A549 (cell line): ENCODE data around the gene TRAF1. TPM values are rescaled to one million over a fixed set of nuclear protein-coding genes. Genes with fewer than 3 reads are reported as not detected.

Experiments
- ATAC-seq, 2 experiments: fragments of 200-7000 bp in 1 of 2; fragments of >200 bp in 1 of 2; cut with Nextera tagmentation in 1 of 2; cut with Tn5 transposase in 1 of 2; 3 replicates each; pipeline versions ENCODE4 v1.8.0 to v1.9.1; 2018 to 2020; ENCODE audit warnings: mild to moderate bottlenecking in 1 of 2, moderate library complexity in 1 of 2
- CTCF ChIA-PET: fragments of 300-600 bp; sonication (Branson Sonifier 250); formaldehyde crosslinking; extraction: SDS; loops from one replicate; lab custom pipeline; 2021; ENCODE audit warnings: antibody characterized with exemption, inconsistent platforms; lab: Yijun Ruan, JAX
- POLR2A ChIA-PET: fragments of 350-600 bp; formaldehyde crosslinking; extraction: SDS; loops from one replicate; lab custom pipeline; 2021; ENCODE audit warnings: antibody characterized with exemption, inconsistent platforms; lab: Yijun Ruan, JAX
- DNase-seq, 2 experiments: peaks; one replicate each; pipeline versions ENCODE4 v3.0.0 to v3.0.0-alpha.2; 2011 to 2016; ENCODE audit warnings: low read depth in 1 of 2, low spot score in 1 of 2
- FAIRE-seq: peaks from 2 replicates; lab custom pipeline; 2011; peaks lifted over from hg19 to GRCh38; lab: Jason Lieb, UNC
- H3K27ac ChIP-seq, 2 experiments: fragments of >200 bp; sonication (Bioruptor Twin); formaldehyde crosslinking; 3 replicates each; pipeline ENCODE4 v1.5.1; 2016 to 2017
- H3K4me1 ChIP-seq: fragments of >200 bp; sonication (Bioruptor Twin); formaldehyde crosslinking; 3 replicates; pipeline ENCODE4 v1.6.1; 2016
- H3K4me2 ChIP-seq: fragments of >200 bp; sonication (Bioruptor Twin); formaldehyde crosslinking; 3 replicates; pipeline ENCODE4 v1.6.1; 2016
- H3K4me3 ChIP-seq: fragments of >200 bp; sonication (Bioruptor Twin); formaldehyde crosslinking; 3 replicates; pipeline ENCODE4 v1.5.1; 2016
- H3K9me3 ChIP-seq: fragments of >200 bp; sonication (Bioruptor Twin); formaldehyde crosslinking; 3 replicates; pipeline ENCODE4 v1.6.1; 2016
- BHLHE40 ChIP-seq: IDR thresholded peaks from 2 replicates; pipeline ENCODE4 v1.6.1; 2012; ENCODE audit warnings: low read depth, low read length, inconsistent platforms
- CHD4 ChIP-seq: fragments of 200-600 bp; sonication (generic); IDR thresholded peaks from 2 replicates; pipeline ENCODE4 v1.6.1; 2016; ENCODE audit warnings: antibody characterized with exemption, mild to moderate bottlenecking, borderline replicate concordance
- ELK1 ChIP-seq: fragments of 150-350 bp; IDR thresholded peaks from 2 replicates; pipeline ENCODE4 v1.6.1; 2014; ENCODE audit warnings: low read depth, mild to moderate bottlenecking, low read length
- EP300 ChIP-seq, 2 experiments: fragments of >200 bp; sonication (Bioruptor Twin); formaldehyde crosslinking; IDR thresholded peaks; 2 replicates in 1 of 2; 3 replicates in 1 of 2; pipeline ENCODE4 v1.6.1; 2016 to 2017
- FOSB ChIP-seq: fragments of 250-450 bp; sonication (Bioruptor Pico); IDR thresholded peaks from 2 replicates; pipeline ENCODE4 v1.5.0; 2020; ENCODE audit warnings: mild to moderate bottlenecking, moderate library complexity
- GATA3 ChIP-seq: IDR thresholded peaks from 2 replicates; pipeline ENCODE4 v1.6.1; 2012; ENCODE audit warnings: borderline replicate concordance
- JUNB ChIP-seq: fragments of >200 bp; sonication (Bioruptor Twin); formaldehyde crosslinking; IDR thresholded peaks from 2 replicates; pipeline ENCODE4 v1.6.1; 2016
- KDM1A ChIP-seq: fragments of 200-600 bp; sonication (generic); IDR thresholded peaks from 2 replicates; pipeline ENCODE4 v1.6.1; 2016; ENCODE audit warnings: low read depth, mild to moderate bottlenecking
- KDM5A ChIP-seq: fragments of 200-600 bp; sonication (generic); IDR thresholded peaks from 2 replicates; pipeline ENCODE4 v1.6.1; 2016; ENCODE audit warnings: antibody characterized with exemption, mild to moderate bottlenecking
- MAFK ChIP-seq: fragments of 450-650 bp; IDR thresholded peaks from 2 replicates; pipeline ENCODE4 v1.6.1; 2014; ENCODE audit not compliant: partially characterized antibody
- MYC ChIP-seq: IDR thresholded peaks from 2 replicates; pipeline ENCODE4 v1.6.1; 2012; ENCODE audit warnings: mild to moderate bottlenecking, inconsistent platforms, low read length, improper control_type of control experiment, borderline replicate concordance
- NFE2L2 ChIP-seq: fragments of 150-350 bp; conservative IDR thresholded peaks from 2 replicates; pipeline ENCODE4 v1.6.1; 2014; ENCODE audit warnings: low read length
- NPAS2 ChIP-seq: fragments of 250-450 bp; sonication (Bioruptor Pico); IDR thresholded peaks from 2 replicates; pipeline ENCODE4 v1.8.0; 2022; ENCODE audit warnings: mild to moderate bottlenecking, moderate library complexity, borderline replicate concordance
- NR3C1 ChIP-seq: fragments of >200 bp; sonication (Bioruptor Twin); formaldehyde crosslinking; IDR thresholded peaks from 3 replicates; pipeline ENCODE4 v1.6.1; 2017
- PHF8 ChIP-seq: fragments of 200-600 bp; sonication (generic); IDR thresholded peaks from 2 replicates; pipeline ENCODE4 v1.6.1; 2016; ENCODE audit warnings: low read depth, mild to moderate bottlenecking, antibody characterized with exemption, moderate library complexity, borderline replicate concordance
- POLR2A ChIP-seq: IDR thresholded peaks from 2 replicates; pipeline ENCODE4 v1.6.1; 2012; ENCODE audit warnings: mild to moderate bottlenecking, low read length
- POLR2AphosphoS2 ChIP-seq: conservative IDR thresholded peaks from 2 replicates; pipeline ENCODE4 v1.6.1; 2012; ENCODE audit warnings: low read length, improper control_type of control experiment, inconsistent platforms
- RAD21 ChIP-seq, 2 experiments: fragments of >200 bp in 1 of 2; sonication (Bioruptor Twin) in 1 of 2; formaldehyde crosslinking in 1 of 2; IDR thresholded peaks in 1 of 2; conservative IDR thresholded peaks in 1 of 2; 2 replicates in 1 of 2; 3 replicates in 1 of 2; pipeline ENCODE4 v1.6.1; 2012 to 2018; ENCODE audit warnings: inconsistent platforms in 1 of 2
- RCOR1 ChIP-seq: fragments of 150-350 bp; IDR thresholded peaks from 2 replicates; pipeline ENCODE4 v1.6.1; 2014; ENCODE audit warnings: antibody characterized with exemption, low read length, low read depth
- RNF2 ChIP-seq: fragments of 200-600 bp; sonication (generic); IDR thresholded peaks from 2 replicates; pipeline ENCODE4 v1.6.1; 2016; ENCODE audit warnings: low read depth, mild to moderate bottlenecking, antibody characterized with exemption, moderate library complexity, borderline replicate concordance
- TFCP2L1 ChIP-seq: fragments of 250-450 bp; sonication (Bioruptor Pico); IDR thresholded peaks from 2 replicates; pipeline ENCODE4 v1.5.0; 2021; ENCODE audit warnings: mild to moderate bottlenecking
- USF2 ChIP-seq: fragments of 450-650 bp; IDR thresholded peaks from 2 replicates; pipeline ENCODE4 v1.6.1; 2014; ENCODE audit warnings: antibody characterized with exemption
- ZC3H11A ChIP-seq: fragments of 450-650 bp; IDR thresholded peaks from 2 replicates; pipeline ENCODE4 v1.6.1; 2014; ENCODE audit warnings: antibody characterized with exemption, mild to moderate bottlenecking
- ZFP36 ChIP-seq: fragments of 450-650 bp; IDR thresholded peaks from 2 replicates; pipeline ENCODE4 v1.6.1; 2014; ENCODE audit warnings: borderline replicate concordance; ENCODE audit not compliant: partially characterized antibody
- ZSCAN20 ChIP-seq: fragments of 250-450 bp; sonication (Bioruptor Pico); IDR thresholded peaks from 2 replicates; pipeline ENCODE4 v1.8.0; 2022; ENCODE audit warnings: mild to moderate bottlenecking, moderate library complexity
- WGBS: methylation state at CpG from one replicate; pipeline ENCODE4 v1.1.6; 2017; ENCODE audit errors: missing lambda C conversion rate; 5-methylcytosine and 5-hydroxymethylcytosine counted together
- polyA plus RNA-seq, 4 experiments: library from polyadenylated mRNA; depleted of rRNA in 3 of 4; stranded (reverse); fragments of >200 nt; fragmentation: RNase III in 1 of 4; extraction: RNeasy Plus Mini Kit Qiagen cat#74134 plus additional on column Dnase treatment in 1 of 4; gene quantifications; 2 replicates in 3 of 4; 3 replicates in 1 of 4; pipeline ENCODE4 v1.2.3, GENCODE V29; 2011 to 2017

The TRAF1 gene
- polyA plus RNA-seq, 2 of the 4 experiments (the other 2 are of a cell fraction) = 2.0 to 3.4 TPM

- 81% methylated on average over 3 of the region's 3 CpGs for WGBS
- CTCF ChIA-PET = interaction anchor here (0.6 to 1.5 kb wide), 4 partner anchors 14 to 145 kb away, joined by 3 to 4 read pairs (median 3); no protein-coding TSS in a partner anchor
Observed at GRCh38 chr9:120900824-120901223, 25.8 kb downstream of the TRAF1 start.

GRCh38 chr9:120899490-120900068, 27.0 kb downstream of the TRAF1 start:
- FAIRE-seq (no peak), DNase-seq (no peak), ATAC-seq (no peak; a peak in 1 of 6 replicates)
- Histone ChIP-seq H3K9me3 (no peaks in the 10 kb centered on the region), H3K4me1 (no peaks in the 10 kb centered on the region), H3K27ac (no peak overlapping the region), H3K4me3 (no peak overlapping the region), H3K4me2 (no peak overlapping the region)
- TF ChIP-seq GATA3 = no peak
- TF ChIP-seq FOSB (CRISPR knock-in tag) = no peak
- TF ChIP-seq TFCP2L1 (CRISPR knock-in tag) = no peak
- TF ChIP-seq ELK1 = no peak
- TF ChIP-seq POLR2AphosphoS2 = no peak
- TF ChIP-seq ZC3H11A = no peak
- TF ChIP-seq NPAS2 (CRISPR knock-in tag) = no peak
- TF ChIP-seq KDM5A = no peak
- TF ChIP-seq MYC = no peak
- TF ChIP-seq ZFP36 = no peak
- TF ChIP-seq EP300 (IDR thresholded peaks at IDR 0.05) = no peak
- CTCF ChIA-PET = interaction anchor here (0.6 kb wide), 1 partner anchor 119 kb away, joined by 3 read pairs; no protein-coding TSS in a partner anchor
- 92% methylated on average over 6 of the region's 6 CpGs for WGBS
- POLR2A ChIA-PET = no interaction called here

More at GRCh38 chr9:120900824-120901223, 25.8 kb downstream of the TRAF1 start:
- H3K4me3 ChIP-seq = no peak overlapping the region
- FAIRE-seq (no peak), ATAC-seq (no peak), DNase-seq (no peak)
- TF ChIP-seq NFE2L2 = no peak
- no peak for TF ChIP-seq PHF8
- no peak for TF ChIP-seq USF2
- TF ChIP-seq TFCP2L1 (CRISPR knock-in tag) = no peak
- TF ChIP-seq RCOR1 = no peak
- no peak for TF ChIP-seq BHLHE40
- no peak for TF ChIP-seq RAD21 (conservative IDR thresholded peaks at IDR 0.05 in 1 of 2, IDR thresholded peaks at IDR 0.05 in 1 of 2)
- no peak for TF ChIP-seq ZSCAN20 (CRISPR knock-in tag)
- no peak for TF ChIP-seq POLR2A
- no peak for TF ChIP-seq RNF2
- TF ChIP-seq CHD4 = no peak
- no peak for TF ChIP-seq JUNB
- TF ChIP-seq EP300 (IDR thresholded peaks at IDR 0.05) = no peak
- no peak for TF ChIP-seq NPAS2 (CRISPR knock-in tag)
- no peak for TF ChIP-seq MAFK
- no peak for TF ChIP-seq GATA3
- TF ChIP-seq NR3C1 = no peak
- no peak for TF ChIP-seq KDM1A
- H3K9me3 ChIP-seq = no peaks in the 10 kb centered on the region
- POLR2A ChIA-PET = no interaction called here
- no peak overlapping the region for H3K4me2 ChIP-seq
- no peaks in the 10 kb centered on the region for H3K4me1 ChIP-seq
- H3K27ac ChIP-seq = no peak overlapping the region
